HG03439 (cell line): ENCODE measurements around the gene XRCC3.

Experiments
- ATAC-seq: cut with Tn5 transposase; IDR thresholded peaks from one replicate; pipeline ENCODE4 v1.9.1; 2021; ENCODE audit warnings: mild to moderate bottlenecking, moderate library complexity; ENCODE audit not compliant: unreplicated experiment

The XRCC3 gene

GRCh38 chr14:103727313-103727980 lies 12.2 kb upstream of the XRCC3 start:
- ATAC-seq: no peak

- no peak for ATAC-seq
Observed at GRCh38 chr14:103726474-103726873, 11.2 kb upstream of the XRCC3 start.

DNA sequence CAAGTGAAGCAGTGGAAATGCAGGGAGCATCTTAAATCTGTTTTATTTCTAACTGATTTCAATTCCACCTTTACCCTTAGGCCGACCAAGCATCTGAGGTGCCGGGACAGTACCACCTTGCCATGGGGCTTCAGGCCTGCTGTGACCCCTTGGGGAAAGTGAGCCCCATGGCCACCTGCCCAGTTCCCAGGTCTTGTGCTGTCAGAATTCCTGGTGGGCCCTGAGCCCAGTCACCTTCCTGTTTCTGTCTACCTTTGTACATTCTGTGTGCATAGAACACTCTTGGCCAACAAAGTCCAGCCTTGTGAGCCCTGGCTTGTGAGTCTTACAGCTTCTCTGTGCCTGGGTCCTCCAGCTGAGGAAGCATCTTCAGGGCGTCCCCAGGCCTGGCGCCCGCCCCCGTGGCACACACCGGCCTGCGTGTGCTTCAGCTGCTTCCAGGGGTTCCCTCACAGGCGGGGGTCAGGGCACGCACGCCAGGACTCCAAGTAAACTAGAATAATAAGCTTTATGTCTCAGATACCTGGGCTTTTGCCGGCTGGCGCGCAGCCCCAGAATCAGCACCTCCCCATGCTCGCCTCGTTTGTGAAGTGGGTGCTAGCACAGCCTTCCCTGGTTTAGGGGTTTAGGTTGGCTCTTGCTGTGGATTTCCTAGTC lies 10.6 kb upstream of the XRCC3 start:
- ATAC-seq: no peak

GRCh38 chr14:103725001-103725682 lies 9.9 kb upstream of the XRCC3 start:
- ATAC-seq: no peak

DNA sequence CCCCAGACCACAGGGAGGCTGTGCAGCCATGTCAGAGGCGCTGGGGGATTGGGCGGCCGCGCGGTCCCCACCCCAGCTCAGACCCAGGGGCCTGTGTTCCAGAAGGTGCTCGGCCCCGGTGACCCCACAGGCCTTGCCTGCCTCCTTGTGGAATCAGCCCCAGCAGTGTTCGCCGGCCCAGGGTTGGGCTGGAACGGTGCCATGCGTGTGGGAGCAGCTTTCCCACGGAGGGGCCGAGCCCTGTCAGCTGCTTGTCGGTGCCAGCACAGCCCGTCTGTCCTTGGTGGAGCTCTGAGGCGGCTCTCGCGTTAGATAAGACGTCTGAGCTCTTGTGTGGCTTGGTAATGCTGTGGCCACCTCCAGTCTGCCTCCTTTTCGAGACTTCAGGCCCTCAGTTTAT lies 8.9 kb upstream of the XRCC3 start:
- no peak for ATAC-seq

GRCh38 chr14:103723748-103724081 lies 8.5 kb upstream of the XRCC3 start:
- ATAC-seq: no peak

DNA sequence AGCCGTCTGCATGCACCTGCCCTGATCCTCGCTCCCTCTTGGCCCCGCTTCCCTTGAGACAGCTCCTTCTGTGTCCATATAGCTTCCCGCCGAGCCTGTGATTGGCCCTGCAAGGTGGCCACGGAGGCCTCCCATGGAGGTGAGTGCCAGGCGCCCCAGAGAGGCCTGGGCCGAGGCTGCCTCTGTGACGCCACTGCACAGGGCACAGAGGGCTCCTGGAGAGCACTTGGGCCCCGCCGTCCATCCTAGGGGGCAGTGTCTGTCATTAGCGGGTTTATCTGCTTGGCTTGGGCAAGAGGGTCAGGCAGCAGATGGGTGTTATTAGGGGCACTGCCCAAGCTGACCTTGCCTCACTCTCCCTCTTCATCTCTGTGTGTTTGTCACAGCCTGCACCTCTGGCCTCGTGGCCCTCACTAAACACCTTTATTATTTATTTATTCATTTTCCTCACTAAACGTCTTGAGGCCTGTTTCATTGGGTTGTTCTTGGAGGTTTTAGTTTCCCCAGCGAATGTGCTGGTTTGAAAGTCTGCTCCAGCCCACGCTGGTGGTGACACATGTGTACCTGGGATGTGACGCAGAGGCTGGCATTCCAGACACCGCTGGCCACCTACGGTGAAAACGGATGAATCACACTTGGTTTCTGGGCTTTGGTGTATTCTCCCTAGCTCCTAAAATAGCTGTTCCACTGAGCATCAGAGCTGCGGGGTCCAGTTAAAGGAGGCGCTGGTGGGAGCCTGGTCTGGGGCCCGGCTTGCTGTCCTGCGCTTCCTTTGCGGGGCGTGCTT lies 6.3 kb upstream of the XRCC3 start:
- ATAC-seq: no peak

GRCh38 chr14:103719751-103720150 lies 4.5 kb upstream of the XRCC3 start:
- no peak for ATAC-seq

DNA sequence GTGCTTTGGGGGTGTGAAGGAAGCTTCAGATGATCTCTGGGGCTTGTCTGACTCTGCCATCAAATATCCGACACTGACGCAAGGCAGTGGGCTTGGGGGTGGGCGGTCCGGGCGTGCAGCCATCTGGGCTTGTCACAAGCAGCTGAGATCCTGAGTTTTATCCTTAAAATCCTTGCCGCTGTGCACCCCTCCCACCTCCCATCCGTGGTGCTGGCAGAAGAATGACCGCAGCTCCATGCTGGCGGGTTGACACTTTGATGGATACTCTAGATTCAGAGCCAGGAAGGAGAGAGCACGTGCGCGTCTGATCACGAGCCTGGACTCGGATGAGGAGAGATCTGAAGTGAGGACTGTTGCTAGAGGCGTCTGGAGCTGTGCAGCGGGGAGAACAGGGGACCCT lies 3.3 kb upstream of the XRCC3 start:
- no peak for ATAC-seq

DNA sequence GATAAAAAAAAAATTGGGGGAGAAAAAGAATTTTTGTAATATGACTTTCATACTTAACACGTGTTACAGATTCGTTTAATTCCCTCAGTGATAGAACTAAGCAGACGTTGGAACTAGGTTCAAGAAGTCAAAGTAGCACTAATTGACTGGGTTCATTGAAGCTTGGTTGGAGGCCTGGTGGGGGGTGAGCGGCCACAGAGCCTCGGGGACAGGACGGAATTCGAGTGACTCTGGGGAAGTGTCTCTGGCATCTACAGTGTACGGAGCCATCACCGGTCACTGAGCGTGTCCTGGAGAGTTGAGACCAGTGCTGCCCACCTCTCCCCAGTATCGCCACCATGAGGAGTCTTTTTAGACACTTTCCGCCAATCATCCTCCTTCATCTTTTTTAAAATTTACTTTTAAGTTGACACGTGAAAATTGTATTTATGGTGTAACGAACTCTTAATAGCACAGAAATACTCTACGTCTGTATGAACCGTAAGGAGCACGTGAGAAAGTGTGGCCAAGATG lies 1.7 kb upstream of the XRCC3 start:
- ATAC-seq: no peak

DNA sequence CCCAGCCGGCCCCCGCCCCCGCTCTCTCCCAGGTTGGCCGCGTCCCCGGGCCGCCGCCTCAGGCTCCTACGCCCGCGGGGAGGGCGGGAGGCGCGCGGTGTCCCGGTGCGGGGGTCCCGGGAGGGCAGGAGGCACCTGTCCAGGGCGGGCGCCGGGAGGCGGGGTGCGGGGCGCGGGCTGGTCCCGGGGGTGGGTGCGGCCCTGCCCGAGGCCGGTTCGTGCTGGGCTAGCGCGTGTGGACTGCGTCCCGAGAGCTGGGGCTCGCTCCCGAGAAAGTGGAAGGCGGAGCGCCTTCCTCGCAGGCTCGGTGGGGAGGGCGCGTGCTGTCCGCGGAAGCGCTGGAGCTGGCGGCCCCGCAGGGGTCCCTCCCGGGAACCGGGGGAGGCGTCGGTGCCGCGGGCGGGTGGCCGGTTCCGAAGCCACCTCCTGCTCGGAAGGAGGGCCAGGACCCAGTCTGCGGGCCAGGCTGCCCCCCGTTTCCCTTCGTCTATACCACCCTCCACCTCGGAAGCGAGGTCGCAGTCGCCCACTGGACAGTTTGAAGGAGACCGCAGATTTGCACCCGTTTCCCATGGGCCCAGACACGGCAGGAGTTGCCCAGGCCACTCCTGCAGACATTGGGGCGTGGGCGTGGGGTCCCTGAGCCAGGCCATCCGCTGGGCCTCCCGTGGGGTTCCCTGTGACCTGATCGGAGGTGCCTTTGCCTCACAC lies 995 bp upstream of the XRCC3 start:
- peak; percentile 4 for ATAC-seq

- no peak for ATAC-seq
Observed at GRCh38 chr14:103714063-103714724, 1.1 kb downstream of the XRCC3 start.

DNA sequence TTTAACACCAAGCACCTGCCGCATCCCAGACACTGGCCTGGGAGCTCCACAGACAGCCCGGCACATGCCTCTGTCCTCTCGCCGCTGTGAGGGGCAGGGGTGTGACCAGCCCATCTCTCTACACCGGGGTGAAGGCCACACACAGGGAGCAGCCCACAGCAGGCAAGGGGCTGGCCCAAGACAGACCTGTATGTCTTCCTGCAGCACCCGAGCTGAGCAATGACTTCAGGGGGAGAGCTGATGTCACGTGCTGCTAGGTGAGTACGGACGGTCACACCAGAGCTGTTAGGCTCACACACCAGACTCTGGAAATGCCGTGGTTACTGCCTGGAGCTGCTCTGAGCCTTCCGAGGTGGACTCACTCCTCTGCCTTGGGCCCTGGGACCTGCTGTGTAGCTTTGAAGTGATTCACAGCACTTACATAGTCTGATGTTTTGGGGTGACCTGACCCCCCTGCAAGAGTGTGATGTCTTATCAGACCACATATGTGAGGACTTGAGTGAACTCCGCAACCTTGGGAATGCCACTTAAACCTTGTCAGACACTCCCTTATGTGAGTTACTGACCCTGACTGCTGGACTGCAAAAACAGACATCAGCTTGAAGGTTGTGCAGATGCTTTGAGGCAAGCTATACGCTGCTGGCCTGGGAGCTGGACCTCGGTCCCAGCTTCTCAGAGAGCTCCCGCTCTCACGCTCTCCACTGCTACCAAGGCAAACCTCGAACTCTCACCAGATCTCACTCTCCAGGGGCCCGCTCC lies 1.8 kb downstream of the XRCC3 start:
- ATAC-seq: no peak

GRCh38 chr14:103712633-103713247 lies 2.5 kb downstream of the XRCC3 start:
- ATAC-seq: no peak

- ATAC-seq: no peak
Observed at GRCh38 chr14:103711516-103712431, 3.5 kb downstream of the XRCC3 start.

- no peak for ATAC-seq
Observed at GRCh38 chr14:103710771-103711377, 4.4 kb downstream of the XRCC3 start.

- ATAC-seq: no peak
Observed at GRCh38 chr14:103709814-103710213, 5.4 kb downstream of the XRCC3 start.
